SK-N-SH (cell line): Measurements from ENCODE around the gene ARHGAP10. TPM values are rescaled to one million over a fixed set of nuclear protein-coding genes. Genes with fewer than 3 reads are reported as not detected.
A peak's percentile ranks its signal among the peaks of the same experiment; 100 is the strongest.

Experiments
- CTCF ChIA-PET: fragments of 300-600, 350-600 bp; formaldehyde crosslinking; extraction: SDS; loops from one replicate; lab custom pipeline; 2021; lab: Yijun Ruan, JAX
- POLR2A ChIA-PET: fragments of 350-600 bp; sonication (Branson Sonifier 250); formaldehyde crosslinking; extraction: SDS; loops from one replicate; lab custom pipeline; 2020; ENCODE audit warnings: antibody characterized with exemption, inconsistent platforms; lab: Yijun Ruan, JAX
- DNase-seq: peaks from one replicate; pipeline ENCODE4 v3.0.0; 2012
- H2AFZ ChIP-seq: fragments of 200-600 bp; sonication (generic); 2 replicates; pipeline ENCODE4 v1.8.1; 2016; ENCODE audit warnings: antibody characterized with exemption, mild to moderate bottlenecking, low read depth
- H3F3A ChIP-seq: fragments of 200-600 bp; sonication (generic); replicated peaks from 2 replicates; pipeline ENCODE3; 2016; ENCODE audit warnings: antibody characterized with exemption, mild to moderate bottlenecking; ENCODE audit not compliant: insufficient read depth
- H3K27ac ChIP-seq, 2 experiments: fragments of 200-500 bp in 1 of 2; fragments of 200-600 bp in 1 of 2; sonication (Bioruptor generic) in 1 of 2; sonication (generic), shearing (Covaris generic) in 1 of 2; 2 replicates each; pipeline versions ENCODE4 v1.5.1 to v1.6.1; 2014 to 2016; ENCODE audit warnings: low read depth in 2 of 2, inconsistent platforms in 1 of 2, low read length in 1 of 2, mild to moderate bottlenecking in 1 of 2, mixed read lengths in 1 of 2
- H3K27me3 ChIP-seq: fragments of 200-600 bp; sonication (generic), shearing (Covaris generic); 2 replicates; pipeline ENCODE4 v1.6.1; 2016; ENCODE audit warnings: mixed run types; ENCODE audit not compliant: insufficient read depth
- H3K36me3 ChIP-seq, 2 experiments: fragments of 200-500 bp in 1 of 2; fragments of 200-600 bp in 1 of 2; sonication (Bioruptor generic) in 1 of 2; sonication (generic) in 1 of 2; replicated peaks in 1 of 2; 2 replicates each; pipeline versions ENCODE3 to v1.5.1; 2014 to 2016; ENCODE audit warnings: low read length in 1 of 2, mild to moderate bottlenecking in 1 of 2; ENCODE audit not compliant: insufficient read depth in 2 of 2, control insufficient read depth in 1 of 2
- H3K4me1 ChIP-seq, 2 experiments: fragments of 200-500 bp in 1 of 2; fragments of 200-600 bp in 1 of 2; sonication (Bioruptor generic) in 1 of 2; sonication (generic), shearing (Covaris generic) in 1 of 2; 2 replicates each; pipeline versions ENCODE4 v1.5.1 to v1.6.1; 2014 to 2016; ENCODE audit warnings: low read depth in 1 of 2, low read length in 1 of 2, mixed run types in 1 of 2; ENCODE audit not compliant: insufficient read depth in 2 of 2, control insufficient read depth in 1 of 2
- H3K4me2 ChIP-seq: fragments of 200-600 bp; sonication (generic), shearing (Covaris generic); 2 replicates; pipeline ENCODE4 v1.6.1; 2017; ENCODE audit warnings: mixed run types
- H3K4me3 ChIP-seq, 2 experiments: fragments of 200-500 bp in 1 of 2; fragments of 200-600 bp in 1 of 2; sonication (Bioruptor generic) in 1 of 2; sonication (generic), shearing (Covaris generic) in 1 of 2; 2 replicates each; pipeline versions ENCODE4 v1.5.1 to v1.8.1; 2014 to 2016; ENCODE audit warnings: low read depth in 2 of 2, inconsistent platforms in 1 of 2, low read length in 1 of 2, mild to moderate bottlenecking in 1 of 2, mixed read lengths in 1 of 2, moderate library complexity in 1 of 2
- H3K79me2 ChIP-seq: fragments of 200-600 bp; sonication (generic); 2 replicates; pipeline ENCODE4 v1.8.1; 2017; ENCODE audit warnings: mild to moderate bottlenecking; ENCODE audit not compliant: insufficient read depth
- H3K9ac ChIP-seq: fragments of 200-600 bp; sonication (generic); 2 replicates; pipeline ENCODE4 v1.6.1; 2017; ENCODE audit warnings: mixed run types
- H3K9me2 ChIP-seq: fragments of 200-600 bp; sonication (generic); 2 replicates; pipeline ENCODE4 v1.6.1; 2017; ENCODE audit warnings: mixed run types
- H3K9me3 ChIP-seq: fragments of 200-600 bp; sonication (generic); 2 replicates; pipeline ENCODE4 v1.6.1; 2017; ENCODE audit warnings: mixed run types, mild to moderate bottlenecking, moderate library complexity
- H4K20me1 ChIP-seq: fragments of 200-600 bp; sonication (generic); 2 replicates; pipeline ENCODE4 v1.6.1; 2017; ENCODE audit warnings: mild to moderate bottlenecking, mixed run types; ENCODE audit not compliant: insufficient read depth
- CHD2 ChIP-seq: fragments of 150-350 bp; IDR thresholded peaks from 2 replicates; pipeline ENCODE4 v1.6.1; 2018; ENCODE audit warnings: low read length; ENCODE audit not compliant: partially characterized antibody
- ELF1 ChIP-seq: IDR thresholded peaks from 2 replicates; pipeline ENCODE4 v1.4.0; 2012
- EP300 ChIP-seq, 2 experiments: IDR thresholded peaks; 2 replicates each; pipeline versions ENCODE4 v1.4.0 to v1.6.1; 2012; ENCODE audit warnings: borderline replicate concordance in 1 of 2, low read depth in 1 of 2, low read length in 1 of 2
- FOXM1 ChIP-seq: IDR thresholded peaks from 2 replicates; pipeline ENCODE4 v1.4.0; 2012; ENCODE audit warnings: low read depth, mild to moderate bottlenecking
- GABPA ChIP-seq: IDR thresholded peaks from 2 replicates; pipeline ENCODE4 v1.4.0; 2012; ENCODE audit warnings: low read depth, mild to moderate bottlenecking
- PBX3 ChIP-seq: IDR thresholded peaks from 2 replicates; pipeline ENCODE4; 2012
- RXRA ChIP-seq: IDR thresholded peaks from 2 replicates; pipeline ENCODE4 v1.4.0; 2012; ENCODE audit warnings: low read depth, mild to moderate bottlenecking, borderline replicate concordance
- SIN3A ChIP-seq: IDR thresholded peaks from 2 replicates; pipeline ENCODE4 v1.6.1; 2012; ENCODE audit warnings: low read depth, mild to moderate bottlenecking, low read length, moderate library complexity, borderline replicate concordance
- TCF12 ChIP-seq: IDR thresholded peaks from 2 replicates; pipeline ENCODE4 v1.4.0; 2012
- TEAD4 ChIP-seq: IDR thresholded peaks from 2 replicates; pipeline ENCODE4 v1.4.0; 2012; ENCODE audit warnings: mild to moderate bottlenecking, borderline replicate concordance; ENCODE audit not compliant: insufficient read depth
- WGBS: methylation state at CpG from one replicate; pipeline ENCODE4 v1.1.6; 2017; ENCODE audit warnings: low lambda C conversion rate; 5-methylcytosine and 5-hydroxymethylcytosine counted together
- polyA plus RNA-seq, 3 experiments: library from polyadenylated mRNA; depleted of rRNA; stranded (reverse); fragments of >200 nt; gene quantifications; 2 replicates each; pipeline ENCODE4 v1.2.3, GENCODE V29; 2012
- TF ChIP-seq, protein P1 (sequence below): fragments of 150-350 bp; IDR thresholded peaks from 2 replicates; pipeline ENCODE4 v1.6.1; 2017; ENCODE audit warnings: antibody characterized with exemption, low read length, low read depth, borderline replicate concordance
- TF ChIP-seq, protein P2 (sequence below): IDR thresholded peaks from 2 replicates; pipeline ENCODE4 v1.4.0; 2012; ENCODE audit warnings: low read depth

ARHGAP10 gene
- polyA plus RNA-seq, 1 of the 3 experiments (the other 2 are of a cell fraction), result 15.1 TPM

DNA sequence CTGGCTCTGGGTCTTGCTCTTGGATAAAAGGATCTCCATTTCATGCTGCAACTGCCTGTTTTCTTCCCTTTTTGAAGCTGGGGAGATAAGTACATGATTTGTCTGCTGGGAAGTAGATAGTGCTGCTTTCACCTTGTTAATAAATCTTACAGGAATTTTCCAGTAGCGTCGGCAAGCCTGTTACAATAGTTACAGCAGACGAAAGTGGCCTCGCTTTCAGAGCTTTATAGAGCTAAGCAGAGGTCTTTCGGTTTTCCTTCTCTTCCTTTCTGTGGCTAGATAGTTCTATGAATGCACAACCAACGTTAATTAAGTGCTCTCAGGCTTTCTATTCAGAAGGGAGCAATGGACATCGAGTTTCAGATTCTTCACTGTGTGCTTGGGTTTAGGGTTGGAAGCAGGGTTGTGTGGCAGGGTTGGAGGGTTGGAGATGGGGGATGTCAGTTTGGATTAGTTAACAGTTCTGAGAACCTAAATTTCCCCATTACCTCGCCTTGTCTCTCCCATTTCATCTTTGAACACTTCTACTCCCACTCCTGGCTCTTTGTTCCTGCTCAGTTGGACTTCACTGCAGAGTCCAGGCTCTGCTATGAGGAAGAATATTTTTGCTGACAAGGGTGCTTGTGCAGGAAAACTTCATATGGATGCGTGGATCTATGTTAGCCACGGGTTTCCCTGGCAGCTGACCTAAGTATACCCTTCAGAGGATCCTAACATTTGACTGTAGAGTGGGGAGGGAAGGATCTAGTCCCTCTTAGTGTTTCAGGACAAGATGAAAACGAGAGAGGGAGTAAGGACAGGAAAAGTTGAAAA, 237.9 kb downstream of the ARHGAP10 start:
- no peaks in the 10 kb centered on the region for H3K9me3 ChIP-seq
- H3K4me3 ChIP-seq, result no peak overlapping the region; a peak in 1 of 4 replicates
- H3K27ac ChIP-seq, result peak overlapping the region in 1 of 2 experiments; percentile 71; a peak in 2 of 4 replicates
- H3F3A ChIP-seq, result no peaks in the 10 kb centered on the region
- 78% methylated on average over 11 of the region's 11 CpGs for WGBS
- ChIA-PET POLR2A (no interaction called here), CTCF (interaction anchor here (0.6 kb wide), 1 partner anchor 45 kb away, joined by 3 read pairs; no protein-coding TSS in a partner anchor)
- no peak overlapping the region for H2AFZ ChIP-seq
- no peaks in the 10 kb centered on the region for H3K79me2 ChIP-seq
- TF ChIP-seq FOXM1 (no peak), CHD2 (peak; percentile 44), SIN3A (no peak)
- peaks cover 13 to 23% of the 10 kb centered on the region in 2 experiments for H3K36me3 ChIP-seq
- peaks cover 0 to 14% of the 10 kb centered on the region in 2 experiments; a peak in 2 of 4 replicates for H3K4me1 ChIP-seq
- no peak overlapping the region for H3K9ac ChIP-seq
- no peaks in the 10 kb centered on the region for H3K27me3 ChIP-seq
- no peak overlapping the region for H3K4me2 ChIP-seq
- no peaks in the 10 kb centered on the region for H4K20me1 ChIP-seq
- peak; percentile 11 for DNase-seq
- no peaks in the 10 kb centered on the region for H3K9me2 ChIP-seq

GRCh38 chr4:147971116-147971515, 239.2 kb downstream of the ARHGAP10 start:
- no peak overlapping the region for H3K9ac ChIP-seq
- H3F3A ChIP-seq, result no peaks in the 10 kb centered on the region
- H3K79me2 ChIP-seq, result no peaks in the 10 kb centered on the region
- CTCF ChIA-PET, result interaction anchor here (1.0 kb wide), 2 partner anchors 13 to 105 kb away, joined by 3 read pairs; no protein-coding TSS in a partner anchor
- DNase-seq, result no peak
- H3K27ac ChIP-seq, result no peak overlapping the region
- no peak overlapping the region for H3K4me3 ChIP-seq
- H2AFZ ChIP-seq, result no peak overlapping the region
- H3K27me3 ChIP-seq, result no peaks in the 10 kb centered on the region
- peaks cover 9 to 12% of the 10 kb centered on the region in 2 experiments for H3K36me3 ChIP-seq
- peaks cover 0 to 14% of the 10 kb centered on the region in 2 experiments; a peak in 2 of 4 replicates for H3K4me1 ChIP-seq
- TF ChIP-seq PBX3, result no peak
- no peak for TF ChIP-seq TCF12
- TF ChIP-seq, protein P1, sequence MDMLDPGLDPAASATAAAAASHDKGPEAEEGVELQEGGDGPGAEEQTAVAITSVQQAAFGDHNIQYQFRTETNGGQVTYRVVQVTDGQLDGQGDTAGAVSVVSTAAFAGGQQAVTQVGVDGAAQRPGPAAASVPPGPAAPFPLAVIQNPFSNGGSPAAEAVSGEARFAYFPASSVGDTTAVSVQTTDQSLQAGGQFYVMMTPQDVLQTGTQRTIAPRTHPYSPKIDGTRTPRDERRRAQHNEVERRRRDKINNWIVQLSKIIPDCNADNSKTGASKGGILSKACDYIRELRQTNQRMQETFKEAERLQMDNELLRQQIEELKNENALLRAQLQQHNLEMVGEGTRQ, result no peak
- no peak for TF ChIP-seq GABPA
- TF ChIP-seq RXRA, result no peak
- no peak for TF ChIP-seq TEAD4
- TF ChIP-seq ELF1, result no peak
- TF ChIP-seq, protein P2, sequence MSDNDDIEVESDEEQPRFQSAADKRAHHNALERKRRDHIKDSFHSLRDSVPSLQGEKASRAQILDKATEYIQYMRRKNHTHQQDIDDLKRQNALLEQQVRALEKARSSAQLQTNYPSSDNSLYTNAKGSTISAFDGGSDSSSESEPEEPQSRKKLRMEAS, result no peak
- TF ChIP-seq EP300 (IDR thresholded peaks at IDR 0.05; ENCODE audit: borderline replicate concordance in 1 of 2, low read depth in 1 of 2, low read length in 1 of 2), result no peak
- TF ChIP-seq, all 33 proteins: peak for 0
- no peaks in the 10 kb centered on the region for H3K9me3 ChIP-seq
- POLR2A ChIA-PET, result no interaction called here
- no peaks in the 10 kb centered on the region for H4K20me1 ChIP-seq
- no peaks in the 10 kb centered on the region for H3K9me2 ChIP-seq
- no peak overlapping the region for H3K4me2 ChIP-seq
- WGBS, result 95% methylated on average over 4 of the region's 4 CpGs
